Natural killer cell (primary cell): ENCODE data around the gene FBLN5. TPM values are rescaled to one million over a fixed set of nuclear protein-coding genes. Genes with fewer than 3 reads are reported as not detected.

ENCODE experiments used
- ATAC-seq, 3 donors: fragments of 150-1000 bp in 2 of 3; fragments of 200-7000 bp in 1 of 3; cut with Tn5 transposase; 1 replicate in 1 of 3; 2 replicates in 2 of 3; pipeline ENCODE4 v1.10.0; 2021; ENCODE audit warnings: mild to moderate bottlenecking in 2 of 3, moderate library complexity in 2 of 3
- DNase-seq, 2 donors: peaks; one replicate each; pipeline versions ENCODE4 v3.0.0 to v3.0.0-alpha.2; 2013 to 2021; ENCODE audit warnings: mixed read lengths in 1 of 2
- H3K27ac ChIP-seq: one replicate; pipeline ENCODE4 v1.5.1; 2013; ENCODE audit warnings: mild to moderate bottlenecking, low read length
- H3K27me3 ChIP-seq: one replicate; pipeline ENCODE4 v1.6.1; 2013; ENCODE audit warnings: low read length; ENCODE audit not compliant: control insufficient read depth, insufficient read depth
- H3K36me3 ChIP-seq: one replicate; pipeline ENCODE4 v1.6.1; 2013; ENCODE audit warnings: low read length; ENCODE audit not compliant: control insufficient read depth, insufficient read depth
- H3K4me1 ChIP-seq: one replicate; pipeline ENCODE4 v1.6.1; 2013; ENCODE audit warnings: low read length; ENCODE audit not compliant: control insufficient read depth, insufficient read depth
- H3K4me3 ChIP-seq: one replicate; pipeline ENCODE4 v1.5.1; 2013; ENCODE audit warnings: low read length
- H3K9me3 ChIP-seq: one replicate; pipeline ENCODE4 v1.6.1; 2013; ENCODE audit warnings: low read length; ENCODE audit not compliant: control insufficient read depth, insufficient read depth
- H3K27ac Mint-ChIP-seq, 2 donors: one replicate each; pipeline ENCODE4 v1.8.0; 2022; ENCODE audit warnings: mild to moderate bottlenecking in 2 of 2, mixed read lengths in 2 of 2, moderate library complexity in 1 of 2
- H3K27me3 Mint-ChIP-seq, 2 donors: one replicate each; pipeline ENCODE4 v1.8.0; 2022; ENCODE audit warnings: low read depth in 2 of 2, mixed read lengths in 2 of 2
- H3K36me3 Mint-ChIP-seq: one replicate; pipeline ENCODE4 v1.8.0; 2022; ENCODE audit warnings: mixed read lengths
- H3K4me1 Mint-ChIP-seq, 2 donors: one replicate each; pipeline ENCODE4 v1.8.0; 2022; ENCODE audit warnings: mixed read lengths in 2 of 2
- H3K4me3 Mint-ChIP-seq: one replicate; pipeline ENCODE4 v1.8.0; 2022; ENCODE audit warnings: mild to moderate bottlenecking, moderate library complexity, mixed read lengths
- H3K9me3 Mint-ChIP-seq, 2 donors: one replicate each; pipeline ENCODE4 v1.8.0; 2022; ENCODE audit warnings: mixed read lengths in 2 of 2
- CTCF ChIP-seq: fragments of 200-600 bp; IDR thresholded peaks from one replicate; pipeline ENCODE4 v1.8.0; 2022; ENCODE audit warnings: antibody characterized with exemption
- WGBS: methylation state at CpG from one replicate; pipeline ENCODE4 v1.1.7; 2013; ENCODE audit warnings: missing lambda C conversion rate; ENCODE audit not compliant: insufficient coverage; 5-methylcytosine and 5-hydroxymethylcytosine counted together
- intact Hi-C: fragments of 100-400 bp; cut with micrococcal nuclease; formaldehyde crosslinking; loops from one replicate; pipeline ENCODE4 v1.14.2; 2022
- total RNA-seq, 4 donors: library from RNA; stranded (reverse); fragments of 120-200 nt in 1 of 4; gene quantifications; one replicate each; pipeline versions ENCODE4 v1.2.3 to v1.2.4, GENCODE V29; 2013 to 2022

The FBLN5 gene
- total RNA-seq, 3 donors from 2014 or later (not counting 1 experiment from before 2014, with no cell fraction given) = 0.56 to 1.3 (median 1.1) TPM

GRCh38 chr14:91834571-91834970 is 112.9 kb downstream of the FBLN5 start:
- Mint-ChIP-seq H3K36me3 (no peaks in the 10 kb centered on the region), H3K4me3 (no peak overlapping the region), H3K27me3 (no peaks in the 10 kb centered on the region), H3K9me3 (no peaks in the 10 kb centered on the region), H3K27ac (peak overlapping the region; percentile 5 to 37), H3K4me1 (peaks cover 15 to 51% of the 10 kb centered on the region in 2 donors)
- Histone ChIP-seq H3K4me3 (no peak overlapping the region), H3K27me3 (no peaks in the 10 kb centered on the region), H3K9me3 (no peaks in the 10 kb centered on the region), H3K36me3 (peaks cover 3% of the 10 kb centered on the region), H3K4me1 (peaks cover 12% of the 10 kb centered on the region), H3K27ac (no peak overlapping the region)
- intact Hi-C loops = no loop called here
- TF ChIP-seq CTCF = no peak
- ATAC-seq (no peak), DNase-seq (no peak)
- 95% methylated on average over 2 of the region's 2 CpGs for WGBS

GRCh38 chr14:91831337-91831736 is 116.2 kb downstream of the FBLN5 start:
- Mint-ChIP-seq H3K4me1 (peaks cover 22 to 42% of the 10 kb centered on the region in 2 donors), H3K9me3 (no peaks in the 10 kb centered on the region), H3K27ac (no peak overlapping the region), H3K36me3 (no peaks in the 10 kb centered on the region), H3K4me3 (no peak overlapping the region), H3K27me3 (no peaks in the 10 kb centered on the region)
- DNase-seq (no peak), ATAC-seq (no peak)
- Histone ChIP-seq H3K27ac (no peak overlapping the region), H3K9me3 (no peaks in the 10 kb centered on the region), H3K27me3 (no peaks in the 10 kb centered on the region), H3K36me3 (no peaks in the 10 kb centered on the region), H3K4me1 (peaks cover 3% of the 10 kb centered on the region), H3K4me3 (no peak overlapping the region)
- 71% methylated on average over 1 of the region's 1 CpG for WGBS
- TF ChIP-seq CTCF = no peak
- intact Hi-C loops = no loop called here

- H3K4me1 Mint-ChIP-seq = peaks cover 22 to 42% of the 10 kb centered on the region in 2 donors
- no peak overlapping the region for H3K4me3 Mint-ChIP-seq
- intact Hi-C loops = no loop called here
- 73% methylated on average over 3 of the region's 3 CpGs for WGBS
- Histone ChIP-seq H3K4me3 (no peak overlapping the region), H3K9me3 (no peaks in the 10 kb centered on the region), H3K36me3 (no peaks in the 10 kb centered on the region), H3K27ac (no peak overlapping the region), H3K27me3 (no peaks in the 10 kb centered on the region), H3K4me1 (peaks cover under 1% of the 10 kb centered on the region)
- TF ChIP-seq CTCF = no peak
- no peaks in the 10 kb centered on the region for H3K9me3 Mint-ChIP-seq
- ATAC-seq (no peak), DNase-seq (no peak)
- H3K27me3 Mint-ChIP-seq = no peaks in the 10 kb centered on the region
- H3K27ac Mint-ChIP-seq = no peak overlapping the region
- no peaks in the 10 kb centered on the region for H3K36me3 Mint-ChIP-seq
These were observed 116.7 kb downstream of the FBLN5 start for GRCh38 chr14:91830777-91831176.

- DNase-seq = no peak
- Histone ChIP-seq H3K4me1 (no peaks in the 10 kb centered on the region), H3K36me3 (no peaks in the 10 kb centered on the region), H3K9me3 (no peaks in the 10 kb centered on the region), H3K27me3 (no peaks in the 10 kb centered on the region), H3K4me3 (no peak overlapping the region), H3K27ac (no peak overlapping the region)
- intact Hi-C loops = no loop called here
- no peak for TF ChIP-seq CTCF
- peak overlapping the region; percentile 1 to 56 for H3K27ac Mint-ChIP-seq
- no peaks in the 10 kb centered on the region for H3K9me3 Mint-ChIP-seq
- H3K4me1 Mint-ChIP-seq = peaks cover 23 to 40% of the 10 kb centered on the region in 2 donors
- H3K4me3 Mint-ChIP-seq = no peak overlapping the region
- H3K36me3 Mint-ChIP-seq = no peaks in the 10 kb centered on the region
- 61% methylated on average over 2 of the region's 2 CpGs for WGBS
- ATAC-seq = no peak
- no peaks in the 10 kb centered on the region for H3K27me3 Mint-ChIP-seq
These were observed 118.0 kb downstream of the FBLN5 start for GRCh38 chr14:91829511-91829910.
